HepG2 (cell line): ENCODE measurements around the gene FXYD4. TPM values are rescaled to one million over a fixed set of nuclear protein-coding genes. Genes with fewer than 3 reads are reported as not detected.
A peak's percentile ranks its signal among the peaks of the same experiment; 100 is the strongest.

Source experiments
- HDAC6 ChIP-seq: fragments of 200-600 bp; sonication (generic); IDR thresholded peaks from 2 replicates; pipeline ENCODE4 v1.7.0; 2017; ENCODE audit warnings: mild to moderate bottlenecking, antibody characterized with exemption, low read length, low read depth
- KDM2A ChIP-seq: sonication (generic); formaldehyde crosslinking; IDR thresholded peaks from 2 replicates; pipeline ENCODE4 v1.4.0; 2020; ENCODE audit warnings: low read depth, missing genetic modification reagents, borderline replicate concordance
- KLF12 ChIP-seq: sonication (generic); formaldehyde crosslinking; IDR thresholded peaks from 2 replicates; pipeline ENCODE4 v1.4.0; 2020; ENCODE audit warnings: missing genetic modification reagents, borderline replicate concordance
- MAFK ChIP-seq, 2 experiments: IDR thresholded peaks in 1 of 2; conservative IDR thresholded peaks in 1 of 2; 2 replicates each; pipeline ENCODE4 v1.6.1; 2011; ENCODE audit warnings: improper control_type of control experiment in 2 of 2, low read length in 2 of 2
- NFKB2 ChIP-seq: sonication (generic); formaldehyde crosslinking; IDR thresholded peaks from 2 replicates; pipeline ENCODE4 v1.4.0; 2020; ENCODE audit warnings: missing genetic modification reagents, borderline replicate concordance
- SMAD1 ChIP-seq: sonication (generic); formaldehyde crosslinking; IDR thresholded peaks from 2 replicates; pipeline ENCODE4 v1.4.0; 2020; ENCODE audit warnings: missing genetic modification reagents, low read depth, mild to moderate bottlenecking, borderline replicate concordance
- SP4 ChIP-seq: sonication (generic); formaldehyde crosslinking; IDR thresholded peaks from 2 replicates; pipeline ENCODE4 v1.8.1; 2023; ENCODE audit warnings: mild to moderate bottlenecking, missing genetic modification reagents
- TAF1 ChIP-seq: sonication (generic); formaldehyde crosslinking; IDR thresholded peaks from 2 replicates; pipeline ENCODE4 v1.4.0; 2020; ENCODE audit warnings: missing genetic modification reagents
- YY1 ChIP-seq: IDR thresholded peaks from 2 replicates; pipeline ENCODE4 v1.6.1; 2011; ENCODE audit warnings: low read length, low read depth, moderate library complexity, mild to moderate bottlenecking; ENCODE audit not compliant: insufficient read depth, insufficient replicate concordance
- ZBTB1 ChIP-seq: sonication (generic); formaldehyde crosslinking; IDR thresholded peaks from 2 replicates; pipeline ENCODE4 v1.4.0; 2020; ENCODE audit warnings: missing genetic modification reagents, borderline replicate concordance
- ZFP1 ChIP-seq: IDR thresholded peaks from 2 replicates; pipeline ENCODE4 v1.6.1; 2016
- ZNF234 ChIP-seq: sonication (generic); formaldehyde crosslinking; conservative IDR thresholded peaks from 2 replicates; pipeline ENCODE4 v1.5.1; 2020; ENCODE audit warnings: mild to moderate bottlenecking, missing genetic modification reagents
- ZNF343 ChIP-seq: sonication (generic); formaldehyde crosslinking; IDR thresholded peaks from 2 replicates; pipeline ENCODE4 v1.4.0; 2020; ENCODE audit warnings: mild to moderate bottlenecking, missing genetic modification reagents
- ZNF354B ChIP-seq: sonication (generic); formaldehyde crosslinking; IDR thresholded peaks from 2 replicates; pipeline ENCODE4 v1.8.0; 2022; ENCODE audit warnings: mild to moderate bottlenecking, missing genetic modification reagents
- ZNF432 ChIP-seq: sonication (generic); formaldehyde crosslinking; IDR thresholded peaks from 2 replicates; pipeline ENCODE4 v1.5.0; 2020; ENCODE audit warnings: missing genetic modification reagents, mild to moderate bottlenecking, borderline replicate concordance
- ZNF598 ChIP-seq: sonication (generic); formaldehyde crosslinking; IDR thresholded peaks from 2 replicates; pipeline ENCODE4 v1.5.1; 2020; ENCODE audit warnings: mild to moderate bottlenecking, missing genetic modification reagents, borderline replicate concordance
- ZNF615 ChIP-seq: sonication (generic); formaldehyde crosslinking; IDR thresholded peaks from 2 replicates; pipeline ENCODE4 v1.5.0; 2020; ENCODE audit warnings: mild to moderate bottlenecking, missing genetic modification reagents, borderline replicate concordance
- ZNF670 ChIP-seq: sonication (generic); formaldehyde crosslinking; IDR thresholded peaks from 2 replicates; pipeline ENCODE4 v1.8.0; 2022; ENCODE audit warnings: mild to moderate bottlenecking, missing genetic modification reagents, borderline replicate concordance
- polyA plus RNA-seq, 8 experiments: library from polyadenylated mRNA; depleted of rRNA in 3 of 8; stranded (reverse) in 7 of 8; unstranded in 1 of 8; fragments of >200 nt; fragmentation: Illumina TruSeq in 4 of 8; extraction: Trizol in 4 of 8; gene quantifications; 2 replicates each; pipeline versions ENCODE4 v1.2.1 to v1.2.3, GENCODE V29; 2011 to 2016; ENCODE audit warnings: low read depth in 4 of 8, missing spikeins in 1 of 8, mixed read lengths in 1 of 8; ENCODE audit not compliant: insufficient read depth in 1 of 8
- total RNA-seq, 5 experiments: library from RNA; depleted of rRNA; stranded (reverse); fragments of >200 nt; fragmentation: Illumina TruSeq; extraction: Trizol; gene quantifications; 2 replicates each; pipeline ENCODE4 v1.2.3, GENCODE V29; 2016; ENCODE audit warnings: low read depth in 1 of 5
- TF ChIP-seq, protein P1 (sequence below): IDR thresholded peaks from 2 replicates; pipeline ENCODE4 v1.6.1; 2016; ENCODE audit warnings: missing compliant biosample characterization, missing genetic modification reagents, borderline replicate concordance
- TF ChIP-seq, protein P2 (sequence below): sonication (generic); formaldehyde crosslinking; IDR thresholded peaks from 2 replicates; pipeline ENCODE4 v1.4.0; 2020; ENCODE audit warnings: missing genetic modification reagents
- TF ChIP-seq, protein P3 (sequence below): sonication (generic); formaldehyde crosslinking; IDR thresholded peaks from 2 replicates; pipeline ENCODE4 v1.4.0; 2020; ENCODE audit warnings: mild to moderate bottlenecking, missing genetic modification reagents
- TF ChIP-seq, protein P4 (sequence below): sonication (generic); formaldehyde crosslinking; IDR thresholded peaks from 2 replicates; pipeline ENCODE4 v1.9.0; 2021; ENCODE audit warnings: missing genetic modification reagents, borderline replicate concordance

Gene FXYD4
- total and polyA plus RNA-seq, 2 of the 13 experiments (the other 11 are each of a cell fraction or from before 2014, with no cell fraction given): not detected

DNA sequence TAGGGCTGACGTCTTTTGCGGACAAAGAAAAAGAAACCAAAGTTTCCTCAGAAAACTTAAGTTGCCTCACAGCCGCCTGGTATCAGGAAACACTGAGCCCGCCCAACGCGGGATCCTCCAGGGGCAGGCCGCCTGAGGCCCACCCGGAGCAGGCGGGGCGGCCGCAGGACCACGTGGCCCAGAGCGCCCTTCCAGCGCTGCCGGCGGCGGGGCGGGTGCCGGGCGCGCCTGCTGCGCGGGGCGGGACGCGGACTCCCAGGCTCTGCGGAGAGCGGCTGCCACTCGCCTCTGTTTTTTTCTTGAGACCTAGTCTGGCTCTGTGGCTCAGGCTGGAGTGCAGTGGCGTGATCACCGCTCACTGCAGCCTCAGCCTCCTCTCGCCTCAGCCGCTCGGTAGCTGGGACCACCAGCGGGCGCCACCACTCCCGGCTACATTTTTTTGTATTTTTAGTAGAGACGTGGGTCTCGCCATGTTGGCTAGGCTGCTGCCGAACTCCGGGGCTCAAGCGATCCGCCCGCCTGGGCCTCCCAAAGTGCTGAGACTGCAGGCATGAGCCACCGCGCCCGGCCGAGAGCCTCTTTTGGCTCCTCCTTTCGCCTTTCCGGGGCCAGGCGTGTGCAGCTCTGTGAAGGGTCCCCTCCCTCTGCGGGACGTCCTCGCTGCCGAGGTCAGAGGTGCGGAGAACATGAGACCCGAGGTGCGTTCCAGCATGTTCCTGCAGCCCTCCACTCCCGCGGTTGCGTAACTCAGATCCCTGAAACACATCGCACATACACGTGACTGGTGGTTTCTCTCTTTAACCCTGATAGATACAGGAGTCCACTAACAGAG lies 49.1 kb downstream of the FXYD4 start (continued):
- TF ChIP-seq, protein P1, sequence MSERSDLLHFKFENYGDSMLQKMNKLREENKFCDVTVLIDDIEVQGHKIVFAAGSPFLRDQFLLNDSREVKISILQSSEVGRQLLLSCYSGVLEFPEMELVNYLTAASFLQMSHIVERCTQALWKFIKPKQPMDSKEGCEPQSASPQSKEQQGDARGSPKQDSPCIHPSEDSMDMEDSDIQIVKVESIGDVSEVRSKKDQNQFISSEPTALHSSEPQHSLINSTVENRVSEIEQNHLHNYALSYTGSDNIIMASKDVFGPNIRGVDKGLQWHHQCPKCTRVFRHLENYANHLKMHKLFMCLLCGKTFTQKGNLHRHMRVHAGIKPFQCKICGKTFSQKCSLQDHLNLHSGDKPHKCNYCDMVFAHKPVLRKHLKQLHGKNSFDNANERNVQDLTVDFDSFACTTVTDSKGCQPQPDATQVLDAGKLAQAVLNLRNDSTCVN (CRISPR knock-in tag): peak; percentile 95
- 0 out of 2 replicates have a peak, but pooled peaks have one; percentile 58 for TF ChIP-seq ZNF343 (CRISPR knock-in tag)
- no peak for TF ChIP-seq HDAC6
- peak; percentile 60 for TF ChIP-seq YY1
- peak; percentile 95 for TF ChIP-seq ZNF615 (CRISPR knock-in tag)
- TF ChIP-seq ZFP1 (CRISPR knock-in tag): peak; percentile 83; the same call in 1 of the 2 replicates
- peak; percentile 95; the same call in 1 of the 2 replicates for TF ChIP-seq SMAD1 (CRISPR knock-in tag)
- TF ChIP-seq ZNF432 (CRISPR knock-in tag): peak; percentile 39; the same call in 1 of the 2 replicates
- peak; percentile 89; the same call in 1 of the 2 replicates for TF ChIP-seq ZNF670
- TF ChIP-seq ZNF354B (CRISPR knock-in tag): peak; percentile 89; the same call in 1 of the 2 replicates
- peak; percentile 98; the same call in 1 of the 2 replicates for TF ChIP-seq ZNF598 (CRISPR knock-in tag)
- TF ChIP-seq, protein P2, sequence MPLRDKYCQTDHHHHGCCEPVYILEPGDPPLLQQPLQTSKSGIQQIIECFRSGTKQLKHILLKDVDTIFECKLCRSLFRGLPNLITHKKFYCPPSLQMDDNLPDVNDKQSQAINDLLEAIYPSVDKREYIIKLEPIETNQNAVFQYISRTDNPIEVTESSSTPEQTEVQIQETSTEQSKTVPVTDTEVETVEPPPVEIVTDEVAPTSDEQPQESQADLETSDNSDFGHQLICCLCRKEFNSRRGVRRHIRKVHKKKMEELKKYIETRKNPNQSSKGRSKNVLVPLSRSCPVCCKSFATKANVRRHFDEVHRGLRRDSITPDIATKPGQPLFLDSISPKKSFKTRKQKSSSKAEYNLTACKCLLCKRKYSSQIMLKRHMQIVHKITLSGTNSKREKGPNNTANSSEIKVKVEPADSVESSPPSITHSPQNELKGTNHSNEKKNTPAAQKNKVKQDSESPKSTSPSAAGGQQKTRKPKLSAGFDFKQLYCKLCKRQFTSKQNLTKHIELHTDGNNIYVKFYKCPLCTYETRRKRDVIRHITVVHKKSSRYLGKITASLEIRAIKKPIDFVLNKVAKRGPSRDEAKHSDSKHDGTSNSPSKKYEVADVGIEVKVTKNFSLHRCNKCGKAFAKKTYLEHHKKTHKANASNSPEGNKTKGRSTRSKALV (CRISPR knock-in tag): peak; percentile 87; the same call in 1 of the 2 replicates
- peak; percentile 19 to 50; a peak in 3 of 4 replicates for TF ChIP-seq MAFK (conservative IDR thresholded peaks at IDR 0.05 in 1 of 2, IDR thresholded peaks at IDR 0.05 in 1 of 2; ENCODE audit: low read length in 2 of 2)
- TF ChIP-seq SP4 (CRISPR knock-in tag): peak; percentile 77
- TF ChIP-seq KLF12 (CRISPR knock-in tag): peak; percentile 95
- peak; percentile 88 for TF ChIP-seq KDM2A (CRISPR knock-in tag)
- TF ChIP-seq NFKB2 (CRISPR knock-in tag): peak; percentile 100
- TF ChIP-seq, protein P3, sequence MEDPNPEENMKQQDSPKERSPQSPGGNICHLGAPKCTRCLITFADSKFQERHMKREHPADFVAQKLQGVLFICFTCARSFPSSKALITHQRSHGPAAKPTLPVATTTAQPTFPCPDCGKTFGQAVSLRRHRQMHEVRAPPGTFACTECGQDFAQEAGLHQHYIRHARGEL (CRISPR knock-in tag): peak; percentile 87; the same call in 1 of the 2 replicates
- TF ChIP-seq, protein P4, sequence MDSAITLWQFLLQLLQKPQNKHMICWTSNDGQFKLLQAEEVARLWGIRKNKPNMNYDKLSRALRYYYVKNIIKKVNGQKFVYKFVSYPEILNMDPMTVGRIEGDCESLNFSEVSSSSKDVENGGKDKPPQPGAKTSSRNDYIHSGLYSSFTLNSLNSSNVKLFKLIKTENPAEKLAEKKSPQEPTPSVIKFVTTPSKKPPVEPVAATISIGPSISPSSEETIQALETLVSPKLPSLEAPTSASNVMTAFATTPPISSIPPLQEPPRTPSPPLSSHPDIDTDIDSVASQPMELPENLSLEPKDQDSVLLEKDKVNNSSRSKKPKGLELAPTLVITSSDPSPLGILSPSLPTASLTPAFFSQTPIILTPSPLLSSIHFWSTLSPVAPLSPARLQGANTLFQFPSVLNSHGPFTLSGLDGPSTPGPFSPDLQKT: peak; percentile 95; the same call in 1 of the 2 replicates
- TF ChIP-seq ZBTB1 (CRISPR knock-in tag): no peak
- TF ChIP-seq ZNF234 (CRISPR knock-in tag): 0 out of 2 replicates have a peak, but pooled peaks have one; percentile 26
- peak; percentile 88 for TF ChIP-seq TAF1
